ENCODE measurements around the gene CNST.
"Not testable (repeated sequence)": the region's sequence is repeated elsewhere in the genome, so short reads cannot be mapped to it uniquely, and the experiment has no call there.

Gene CNST

DNA sequence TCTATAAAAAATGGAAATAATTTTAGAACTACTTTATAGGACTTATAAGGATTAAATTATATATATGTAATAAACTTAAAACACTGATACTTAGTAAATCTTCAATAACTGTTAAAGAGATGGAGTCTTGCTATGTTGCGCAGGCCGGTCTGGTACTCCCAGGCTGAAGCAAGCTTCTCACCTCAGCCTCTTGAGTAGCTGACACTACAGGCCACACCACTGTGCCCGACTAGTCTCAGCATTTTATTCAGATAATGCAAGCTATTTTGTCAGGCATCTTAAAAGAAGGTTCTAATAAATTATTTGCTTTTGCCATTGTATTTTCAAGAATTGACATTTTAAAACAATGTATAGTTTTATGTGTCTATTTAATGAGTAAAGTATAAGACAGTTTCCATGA is 20.8 kb downstream of the CNST start:
- H3K4me1 Mint-ChIP-seq: peaks cover 45% of the 10 kb centered on the region
- H3K27me3 Mint-ChIP-seq: no peaks in the 10 kb centered on the region
- DNase-seq: no peak
- H3K4me3 Mint-ChIP-seq: no peak overlapping the region
- no peak for ATAC-seq
- H3K36me3 Mint-ChIP-seq (ENCODE audit: low read depth): peaks cover 32% of the 10 kb centered on the region
- no peak overlapping the region for H3K27ac Mint-ChIP-seq
- peaks cover 5% of the 10 kb centered on the region for H3K9me3 Mint-ChIP-seq

GRCh38 chr1:246587606-246588005 is 21.4 kb downstream of the CNST start:
- ATAC-seq (peak; percentile 28), DNase-seq (no peak)
- Mint-ChIP-seq H3K9me3 (peaks cover 5% of the 10 kb centered on the region), H3K36me3 (ENCODE audit: low read depth) (peaks cover 37% of the 10 kb centered on the region), H3K27ac (no peak overlapping the region), H3K27me3 (no peaks in the 10 kb centered on the region), H3K4me1 (peaks cover 39% of the 10 kb centered on the region), H3K4me3 (no peak overlapping the region)

DNA sequence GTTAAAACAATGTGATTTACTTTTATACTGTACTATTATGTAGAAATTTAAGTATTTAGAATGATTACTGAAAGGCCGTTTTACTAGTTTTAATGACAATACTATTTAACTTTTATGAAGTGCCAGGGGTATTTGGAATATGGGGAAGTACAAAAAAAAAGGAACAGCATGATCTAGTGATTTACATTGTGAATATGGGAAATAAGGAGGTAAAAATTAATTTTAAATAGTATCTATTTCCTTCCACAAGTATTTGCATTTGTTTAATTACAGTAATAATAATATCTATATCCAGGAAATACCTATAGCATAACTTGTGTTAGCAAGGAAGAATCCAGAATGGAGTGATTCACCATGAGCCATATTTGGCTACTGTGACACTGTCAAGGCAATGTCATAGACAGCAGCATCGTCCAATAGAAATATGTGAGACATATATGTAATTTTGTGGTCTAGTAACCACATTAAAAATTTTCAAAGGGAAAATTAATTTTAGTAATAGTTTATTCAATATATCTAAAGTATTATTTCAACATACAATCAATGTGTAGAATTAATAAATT is 22.0 kb downstream of the CNST start:
- DNase-seq: no peak
- ATAC-seq: no peak
- no peak overlapping the region for H3K27ac Mint-ChIP-seq
- H3K36me3 Mint-ChIP-seq (ENCODE audit: low read depth): peaks cover 35% of the 10 kb centered on the region
- H3K27me3 Mint-ChIP-seq: no peaks in the 10 kb centered on the region
- H3K4me1 Mint-ChIP-seq: peaks cover 34% of the 10 kb centered on the region
- H3K4me3 Mint-ChIP-seq: no peak overlapping the region
- H3K9me3 Mint-ChIP-seq: peaks cover 5% of the 10 kb centered on the region

DNA sequence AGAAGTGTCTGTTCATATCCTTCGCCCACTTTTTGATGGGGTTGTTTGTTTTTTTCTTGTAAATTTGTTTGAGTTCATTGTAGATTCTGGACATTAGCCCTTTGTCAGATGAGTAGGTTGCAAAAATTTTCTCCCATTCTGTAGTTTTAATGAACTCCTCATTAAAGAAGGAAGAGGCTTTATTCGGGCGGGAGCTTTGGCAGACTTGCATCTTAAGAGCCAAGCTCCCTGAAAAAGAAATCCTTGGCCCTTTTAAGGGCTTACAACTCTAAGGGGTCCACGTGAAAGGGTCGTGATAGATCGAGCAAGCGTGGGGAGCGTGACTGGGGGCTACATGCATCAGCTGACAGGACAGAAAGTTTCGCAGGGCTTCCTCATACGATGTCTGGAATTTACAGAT is 23.7 kb downstream of the CNST start:
- DNase-seq, ATAC-seq, H3K27me3 Mint-ChIP-seq, H3K27ac Mint-ChIP-seq, H3K4me3 Mint-ChIP-seq, H3K9me3 Mint-ChIP-seq: not testable (repeated sequence)
- Mint-ChIP-seq H3K4me1 (peaks cover 31% of the 10 kb centered on the region), H3K36me3 (ENCODE audit: low read depth) (peaks cover 36% of the 10 kb centered on the region)

GRCh38 chr1:246591047-246591446 is 24.8 kb downstream of the CNST start:
- Mint-ChIP-seq H3K36me3 (ENCODE audit: low read depth) (peaks cover 40% of the 10 kb centered on the region), H3K4me1 (peaks cover 35% of the 10 kb centered on the region), H3K9me3 (peaks cover 5% of the 10 kb centered on the region), H3K4me3 (no peak overlapping the region), H3K27me3 (no peaks in the 10 kb centered on the region), H3K27ac (peak overlapping the region; percentile 73)
- ATAC-seq (no peak), DNase-seq (no peak)

GRCh38 chr1:246591504-246591903 is 25.2 kb downstream of the CNST start:
- H3K9me3 Mint-ChIP-seq: peaks cover 5% of the 10 kb centered on the region
- H3K27ac Mint-ChIP-seq: peak overlapping the region; percentile 73
- peak; percentile 72 for ATAC-seq
- peaks cover 40% of the 10 kb centered on the region for H3K36me3 Mint-ChIP-seq (ENCODE audit: low read depth)
- no peaks in the 10 kb centered on the region for H3K27me3 Mint-ChIP-seq
- peaks cover 34% of the 10 kb centered on the region for H3K4me1 Mint-ChIP-seq
- no peak for DNase-seq
- H3K4me3 Mint-ChIP-seq: no peak overlapping the region

GRCh38 chr1:246591958-246592357 is 25.7 kb downstream of the CNST start:
- no peak for DNase-seq
- peaks cover 5% of the 10 kb centered on the region for H3K9me3 Mint-ChIP-seq
- H3K4me1 Mint-ChIP-seq: peaks cover 35% of the 10 kb centered on the region
- no peak for ATAC-seq
- no peak overlapping the region for H3K27ac Mint-ChIP-seq
- H3K27me3 Mint-ChIP-seq: no peaks in the 10 kb centered on the region
- peaks cover 40% of the 10 kb centered on the region for H3K36me3 Mint-ChIP-seq (ENCODE audit: low read depth)
- H3K4me3 Mint-ChIP-seq: no peak overlapping the region

- DNase-seq: no peak
- ATAC-seq: no peak
- Mint-ChIP-seq H3K36me3 (ENCODE audit: low read depth) (peaks cover 43% of the 10 kb centered on the region), H3K4me1 (peaks cover 34% of the 10 kb centered on the region), H3K27ac (no peak overlapping the region), H3K4me3 (no peak overlapping the region), H3K9me3 (peaks cover 5% of the 10 kb centered on the region), H3K27me3 (no peaks in the 10 kb centered on the region)
Observed at GRCh38 chr1:246592695-246593094, 26.4 kb downstream of the CNST start.

DNA sequence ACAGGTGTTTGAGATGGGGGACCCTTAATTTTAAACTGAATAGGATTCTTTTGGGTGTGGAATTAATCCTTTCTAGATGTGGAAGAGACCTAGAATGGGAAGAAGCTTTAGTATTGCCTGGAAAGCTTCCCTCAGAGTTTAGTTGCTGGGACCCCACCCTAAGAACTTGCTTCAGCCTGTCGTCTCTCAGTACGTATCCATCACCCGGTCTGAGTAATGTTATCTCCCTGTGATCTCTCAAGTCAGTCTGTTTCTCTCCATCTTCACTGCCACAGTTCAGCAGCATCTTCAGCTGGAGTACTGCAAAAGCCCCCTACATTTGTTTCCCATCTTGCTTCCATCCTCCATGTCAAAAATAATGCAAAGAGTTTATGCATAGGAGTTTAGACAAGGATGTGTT is 28.9 kb downstream of the CNST start:
- no peak overlapping the region for H3K27ac Mint-ChIP-seq
- peaks cover 37% of the 10 kb centered on the region for H3K36me3 Mint-ChIP-seq (ENCODE audit: low read depth)

GRCh38 chr1:246597340-246597739 is 31.1 kb downstream of the CNST start:
- no peaks in the 10 kb centered on the region for H3K9me3 Mint-ChIP-seq
- ATAC-seq (no peak), DNase-seq (no peak)
- peaks cover 21% of the 10 kb centered on the region for H3K36me3 Mint-ChIP-seq (ENCODE audit: low read depth)
- no peak overlapping the region for H3K4me3 Mint-ChIP-seq
- no peak overlapping the region for H3K27ac Mint-ChIP-seq
- H3K4me1 Mint-ChIP-seq: peaks cover 36% of the 10 kb centered on the region
- no peaks in the 10 kb centered on the region for H3K27me3 Mint-ChIP-seq

More for the DNA sequence above, 28.9 kb downstream of the CNST start:
- Mint-ChIP-seq H3K4me1 (peaks cover 35% of the 10 kb centered on the region), H3K9me3 (no peaks in the 10 kb centered on the region), H3K27me3 (no peaks in the 10 kb centered on the region), H3K4me3 (no peak overlapping the region)
- ATAC-seq (no peak), DNase-seq (no peak)

DNA sequence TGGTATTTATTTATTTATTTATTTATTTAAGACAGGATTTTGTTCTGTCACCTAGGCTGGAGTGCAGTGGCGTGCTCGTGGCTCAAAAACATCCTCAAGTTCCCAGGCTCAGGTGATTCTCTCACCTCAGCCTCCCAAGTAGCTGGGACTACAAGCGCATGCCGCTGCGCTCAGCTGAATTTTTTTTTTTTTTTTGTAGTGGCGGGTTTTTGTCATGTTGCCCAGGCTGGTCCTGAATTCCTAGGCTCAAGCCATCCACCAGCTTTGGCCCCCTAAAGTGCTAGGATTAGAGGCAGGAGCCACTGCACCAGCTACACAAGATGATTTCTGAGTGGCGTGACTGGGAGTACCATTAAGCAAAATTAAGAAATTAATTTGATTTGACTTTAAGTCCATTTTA is 31.7 kb downstream of the CNST start:
- Mint-ChIP-seq H3K4me1 (peaks cover 42% of the 10 kb centered on the region), H3K36me3 (ENCODE audit: low read depth) (peaks cover 21% of the 10 kb centered on the region)
- no peak for ATAC-seq

DNA sequence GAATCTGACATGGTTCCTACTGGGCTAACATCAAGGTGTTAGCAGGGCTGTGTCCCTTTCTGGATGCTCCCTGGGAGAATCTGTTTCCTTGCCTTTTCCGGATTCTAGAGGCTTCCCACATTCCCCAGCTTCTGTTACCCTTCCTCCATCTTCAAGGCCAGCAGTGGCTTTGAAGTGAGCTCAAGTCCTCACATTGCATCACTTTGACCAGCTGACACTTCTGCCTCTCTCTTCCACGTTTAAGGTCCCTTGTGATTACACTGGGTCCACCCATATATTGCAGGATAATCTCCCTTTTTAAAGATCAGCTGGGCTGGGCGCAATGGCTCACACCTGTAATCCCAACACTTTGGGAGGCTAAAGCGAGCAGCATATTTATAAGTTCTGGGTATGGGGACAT is 33.1 kb downstream of the CNST start:
- H3K27ac Mint-ChIP-seq: peak overlapping the region; percentile 30
- H3K27me3 Mint-ChIP-seq: no peaks in the 10 kb centered on the region
- DNase-seq: no peak
- peaks cover 20% of the 10 kb centered on the region for H3K36me3 Mint-ChIP-seq (ENCODE audit: low read depth)
- H3K4me3 Mint-ChIP-seq: no peak overlapping the region
- H3K4me1 Mint-ChIP-seq: peaks cover 46% of the 10 kb centered on the region
- no peak for ATAC-seq
- no peaks in the 10 kb centered on the region for H3K9me3 Mint-ChIP-seq

More for the DNA sequence above, 31.7 kb downstream of the CNST start:
- Mint-ChIP-seq H3K27ac (no peak overlapping the region), H3K27me3 (no peaks in the 10 kb centered on the region), H3K9me3 (no peaks in the 10 kb centered on the region), H3K4me3 (no peak overlapping the region)
- DNase-seq: no peak

DNA sequence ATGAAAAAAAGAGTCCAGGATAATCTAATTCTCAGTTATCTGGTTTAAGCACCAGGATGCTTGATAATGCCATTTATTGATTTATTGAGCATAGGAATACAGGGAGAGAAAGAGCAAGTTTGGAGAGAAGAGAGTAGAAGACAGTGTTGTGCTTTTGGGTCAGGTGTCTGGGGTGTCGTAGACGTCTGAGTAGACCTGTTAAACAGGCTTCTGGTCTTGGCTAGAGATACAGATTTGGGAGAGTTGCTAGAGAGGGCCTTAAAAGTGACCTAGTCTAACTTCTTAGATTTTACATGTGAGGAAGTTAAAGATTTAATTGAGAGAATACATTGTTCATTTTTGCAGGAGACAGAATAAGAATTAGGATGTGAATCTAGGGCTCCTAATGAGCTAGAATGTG is 34.3 kb downstream of the CNST start:
- DNase-seq (no peak), ATAC-seq (no peak)
- peaks cover 14% of the 10 kb centered on the region for H3K36me3 Mint-ChIP-seq (ENCODE audit: low read depth)
- H3K4me3 Mint-ChIP-seq: no peak overlapping the region
- no peaks in the 10 kb centered on the region for H3K27me3 Mint-ChIP-seq
- H3K9me3 Mint-ChIP-seq: no peaks in the 10 kb centered on the region
- no peak overlapping the region for H3K27ac Mint-ChIP-seq
- peaks cover 46% of the 10 kb centered on the region for H3K4me1 Mint-ChIP-seq

DNA sequence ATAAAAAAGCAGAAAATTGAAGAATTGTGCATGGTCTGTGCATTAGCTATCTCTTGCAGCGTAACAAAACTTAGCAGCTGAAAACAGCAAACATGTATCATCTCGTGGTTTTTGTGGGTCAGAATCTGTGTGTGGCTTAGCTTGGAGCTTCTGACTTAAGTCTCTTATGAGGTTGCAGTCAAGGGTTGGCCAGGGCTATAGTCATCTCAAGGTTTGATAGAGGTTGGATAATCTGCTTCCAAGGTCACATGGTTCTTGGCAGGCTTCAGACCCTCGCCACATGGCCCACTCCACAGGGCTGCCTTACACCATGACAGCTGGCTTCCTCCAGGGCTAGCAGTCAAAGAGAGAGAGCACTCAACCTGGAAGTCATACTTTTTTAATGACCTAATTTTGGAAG is 35.9 kb downstream of the CNST start:
- Mint-ChIP-seq H3K4me3 (no peak overlapping the region), H3K36me3 (ENCODE audit: low read depth) (peaks cover 13% of the 10 kb centered on the region), H3K4me1 (peaks cover 38% of the 10 kb centered on the region), H3K27ac (peak overlapping the region; percentile 41), H3K9me3 (no peaks in the 10 kb centered on the region), H3K27me3 (no peaks in the 10 kb centered on the region)
- DNase-seq (no peak), ATAC-seq (peak; percentile 97)

GRCh38 chr1:246605231-246605630 is 39.0 kb downstream of the CNST start:
- not testable (repeated sequence) for H3K27ac Mint-ChIP-seq, H3K9me3 Mint-ChIP-seq, H3K4me3 Mint-ChIP-seq, ATAC-seq, H3K27me3 Mint-ChIP-seq, DNase-seq
- H3K36me3 Mint-ChIP-seq (ENCODE audit: low read depth): peaks cover 10% of the 10 kb centered on the region
- peaks cover 50% of the 10 kb centered on the region for H3K4me1 Mint-ChIP-seq

GRCh38 chr1:246607462-246607861 is 41.2 kb downstream of the CNST start:
- ATAC-seq (no peak), DNase-seq (no peak)
- no peaks in the 10 kb centered on the region for H3K9me3 Mint-ChIP-seq
- H3K4me3 Mint-ChIP-seq: no peak overlapping the region
- H3K27ac Mint-ChIP-seq: no peak overlapping the region
- H3K36me3 Mint-ChIP-seq (ENCODE audit: low read depth): peaks cover 8% of the 10 kb centered on the region
- H3K4me1 Mint-ChIP-seq: peaks cover 47% of the 10 kb centered on the region
- H3K27me3 Mint-ChIP-seq: no peaks in the 10 kb centered on the region
